ENCODE data around the gene ZBTB7C.

Gene ZBTB7C

DNA sequence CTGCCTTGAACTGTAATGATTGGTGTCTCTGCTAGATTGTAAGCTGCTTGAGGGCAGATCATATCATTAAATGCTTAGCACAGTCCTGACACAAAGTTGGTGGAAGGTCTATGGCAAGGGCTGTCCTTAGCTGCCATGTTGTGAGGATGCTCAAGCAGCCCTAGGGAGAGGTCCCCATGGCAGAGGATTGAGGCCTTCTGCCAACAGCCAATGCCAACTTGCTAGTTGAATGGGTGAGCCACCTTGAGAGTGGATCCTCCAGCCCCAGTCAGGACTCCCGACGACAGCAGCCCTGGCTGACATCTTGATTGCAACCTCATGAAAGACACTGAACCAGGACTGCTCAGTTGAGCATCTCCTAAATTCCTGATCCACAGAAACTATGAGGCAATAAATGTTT lies 363.4 kb downstream of the ZBTB7C start:
- DNase-seq: no peak

- no peak for DNase-seq
These were observed 364.2 kb downstream of the ZBTB7C start for GRCh38 chr18:48044944-48045343.

DNA sequence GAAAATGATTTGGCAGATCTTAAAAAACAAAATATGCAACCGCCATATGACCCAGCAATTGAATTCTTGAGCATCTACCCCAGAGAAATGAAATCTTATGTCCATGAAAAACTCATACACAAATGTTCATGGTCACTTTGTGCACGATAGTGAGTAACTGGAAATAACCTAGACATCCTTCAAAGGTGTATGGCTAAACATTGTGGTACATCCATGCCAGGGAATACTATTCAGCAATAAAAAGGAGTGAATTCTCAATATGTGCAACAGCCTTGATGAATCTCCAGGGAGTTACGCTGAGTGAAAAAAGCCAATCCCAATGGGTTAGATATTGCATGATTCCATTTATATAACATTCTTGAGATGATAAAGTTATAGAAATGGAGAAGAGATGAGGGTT lies 366.0 kb downstream of the ZBTB7C start:
- no peak for DNase-seq

DNA sequence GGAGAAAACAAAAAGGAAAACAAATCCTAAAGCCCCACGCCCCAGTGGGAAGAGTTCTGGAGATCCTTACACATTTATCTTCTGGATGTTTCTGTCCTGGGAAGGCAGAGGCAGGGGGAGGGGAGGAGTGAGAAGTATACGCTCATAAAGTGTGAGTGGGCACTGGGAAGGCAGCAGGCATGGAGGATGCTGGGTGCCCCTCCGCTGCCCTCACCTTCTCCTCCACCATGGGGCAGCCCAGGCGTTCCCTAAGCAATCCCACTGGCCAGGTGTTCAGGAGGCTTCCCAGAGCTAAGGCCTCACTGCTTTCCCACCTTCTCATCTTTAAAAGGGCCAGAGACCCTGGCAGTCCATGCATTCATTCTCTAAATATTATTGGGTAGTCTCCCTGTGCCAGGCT lies 366.8 kb downstream of the ZBTB7C start:
- DNase-seq: no peak

DNA sequence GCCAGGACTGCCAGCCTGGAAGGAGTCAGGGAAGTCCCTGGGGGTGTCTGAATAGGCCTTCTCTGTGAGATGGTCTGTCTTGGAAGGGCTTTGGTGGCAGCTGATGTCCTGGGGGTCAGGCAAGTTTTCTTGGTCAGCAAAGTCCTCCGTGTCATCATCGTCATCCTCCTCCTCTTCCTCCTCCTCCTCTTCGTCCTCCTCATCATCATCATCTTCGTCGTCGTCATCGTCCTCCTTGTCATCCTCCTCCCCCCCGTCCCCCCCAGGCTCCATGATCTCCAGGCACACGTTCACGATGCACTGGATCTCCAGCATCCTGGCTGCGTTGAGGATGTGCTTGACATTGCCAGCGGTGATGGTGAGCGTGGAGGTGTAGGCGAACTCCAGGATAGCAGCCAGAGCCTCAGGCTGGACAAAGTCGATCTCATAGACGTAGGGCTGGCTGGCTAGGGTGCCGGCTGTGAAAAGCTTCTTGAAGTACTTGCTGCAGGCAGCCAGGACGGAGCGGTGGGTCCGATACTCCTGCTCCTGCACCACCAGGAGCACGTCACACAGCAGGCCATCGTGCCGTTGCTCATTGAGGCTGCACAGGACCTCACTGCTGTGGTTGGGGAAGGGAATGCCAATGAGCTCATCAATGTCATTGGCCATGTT lies 368.6 kb downstream of the ZBTB7C start:
- no peak for DNase-seq

DNA sequence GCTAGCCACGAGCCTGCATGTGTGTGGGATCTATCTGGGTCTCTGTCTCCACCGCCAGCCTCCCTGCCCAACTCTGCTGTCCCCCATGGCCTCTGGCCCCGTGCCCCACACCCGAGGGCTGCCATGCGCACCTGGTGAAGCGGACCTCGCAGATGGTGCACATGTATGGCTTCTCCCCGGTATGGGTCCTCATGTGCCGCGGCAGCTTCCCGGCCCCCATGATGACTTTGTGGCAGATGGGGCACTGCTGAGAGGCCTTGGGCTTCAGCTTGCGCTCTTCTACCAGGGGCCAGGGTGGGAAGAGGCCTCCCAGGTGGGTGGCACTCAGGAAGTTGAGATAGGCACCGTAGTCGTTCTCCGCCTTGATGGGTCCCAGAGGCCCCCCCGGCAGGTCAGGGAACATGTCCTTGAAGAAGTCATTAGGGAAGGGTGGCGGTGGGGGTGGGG lies 369.4 kb downstream of the ZBTB7C start:
- DNase-seq: no peak

DNA sequence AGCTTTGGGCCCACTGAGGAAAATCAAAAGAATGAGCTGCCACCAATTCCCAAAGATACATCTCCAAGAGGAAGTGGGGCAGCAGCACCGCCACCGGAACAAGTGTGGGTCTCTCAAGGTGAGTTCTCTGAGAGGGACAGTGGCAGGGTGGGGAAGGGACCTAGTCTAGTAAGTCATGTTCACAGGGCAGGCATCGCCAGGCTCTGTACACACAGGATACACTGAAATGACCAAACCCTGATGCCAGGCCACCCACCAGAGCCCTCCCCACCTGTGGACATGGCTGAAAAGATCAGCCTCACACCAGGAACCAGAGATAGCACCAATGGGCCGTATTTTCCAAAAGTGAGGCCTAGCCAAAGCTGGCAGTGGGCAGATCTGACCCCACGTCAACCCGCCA lies 370.5 kb downstream of the ZBTB7C start:
- DNase-seq: no peak

GRCh38 chr18:48037481-48038271 lies 371.5 kb downstream of the ZBTB7C start:
- no peak for DNase-seq

DNA sequence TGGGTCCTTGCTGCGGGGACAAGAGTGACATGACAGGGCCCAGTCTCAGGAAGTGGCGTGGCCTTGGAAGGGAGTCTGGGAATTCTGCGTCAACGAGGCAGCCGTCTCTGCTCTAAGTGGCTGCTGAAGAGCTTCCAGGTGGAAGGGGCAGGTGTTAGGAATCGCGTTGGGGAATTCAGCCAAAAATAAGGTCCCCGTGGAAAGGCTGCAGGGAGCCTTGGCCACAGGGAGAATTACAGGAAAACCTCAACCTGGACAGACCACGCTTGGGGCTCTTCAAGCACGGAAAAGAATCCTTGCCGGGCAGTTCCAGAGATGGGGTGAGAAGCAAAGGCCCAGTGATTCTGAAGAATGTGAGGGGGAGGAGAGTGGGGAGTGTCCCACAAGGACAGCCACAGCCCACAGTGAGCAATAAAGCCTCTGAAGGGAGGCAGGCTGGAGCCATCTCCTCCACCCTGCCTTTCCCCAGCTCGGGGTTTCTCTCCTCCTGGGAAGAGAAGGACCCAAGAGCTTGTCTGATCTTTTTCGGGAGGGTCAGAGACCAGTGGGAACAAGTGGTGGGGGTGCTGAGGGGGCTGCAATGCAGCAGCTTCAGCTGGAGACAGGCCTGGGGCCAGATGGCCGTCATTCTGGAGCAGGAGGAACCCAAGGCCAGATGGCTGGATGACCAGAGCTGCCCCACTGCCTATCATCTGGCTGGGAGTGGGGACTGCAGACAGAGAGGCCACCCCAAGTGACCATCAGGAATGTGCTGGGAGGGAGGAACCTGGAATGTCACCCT lies 372.4 kb downstream of the ZBTB7C start:
- no peak for DNase-seq

DNA sequence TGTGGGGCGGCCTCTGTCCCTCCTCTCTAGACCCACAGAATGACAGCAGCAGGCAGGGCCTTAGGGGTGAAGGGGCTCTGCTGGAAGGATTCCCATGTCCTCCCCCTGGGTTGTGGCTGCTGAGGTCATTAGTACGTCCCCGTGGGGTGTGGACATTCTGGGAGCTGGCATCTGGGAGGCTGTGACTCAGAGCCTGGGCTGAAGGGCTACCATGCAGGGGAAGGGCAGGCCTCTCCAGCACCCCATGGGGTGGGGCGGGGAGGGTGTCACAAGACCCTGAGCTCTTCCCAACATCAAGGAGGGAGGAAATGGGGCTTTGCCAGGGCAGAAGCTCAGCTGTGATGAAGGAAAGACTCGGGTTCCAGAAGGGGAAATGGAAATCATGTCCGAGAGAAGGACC lies 373.0 kb downstream of the ZBTB7C start:
- DNase-seq: no peak

- DNase-seq: no peak
These were observed 373.7 kb downstream of the ZBTB7C start for GRCh38 chr18:48035556-48035860.

- DNase-seq: no peak
These were observed 374.3 kb downstream of the ZBTB7C start for GRCh38 chr18:48034651-48035555.

DNA sequence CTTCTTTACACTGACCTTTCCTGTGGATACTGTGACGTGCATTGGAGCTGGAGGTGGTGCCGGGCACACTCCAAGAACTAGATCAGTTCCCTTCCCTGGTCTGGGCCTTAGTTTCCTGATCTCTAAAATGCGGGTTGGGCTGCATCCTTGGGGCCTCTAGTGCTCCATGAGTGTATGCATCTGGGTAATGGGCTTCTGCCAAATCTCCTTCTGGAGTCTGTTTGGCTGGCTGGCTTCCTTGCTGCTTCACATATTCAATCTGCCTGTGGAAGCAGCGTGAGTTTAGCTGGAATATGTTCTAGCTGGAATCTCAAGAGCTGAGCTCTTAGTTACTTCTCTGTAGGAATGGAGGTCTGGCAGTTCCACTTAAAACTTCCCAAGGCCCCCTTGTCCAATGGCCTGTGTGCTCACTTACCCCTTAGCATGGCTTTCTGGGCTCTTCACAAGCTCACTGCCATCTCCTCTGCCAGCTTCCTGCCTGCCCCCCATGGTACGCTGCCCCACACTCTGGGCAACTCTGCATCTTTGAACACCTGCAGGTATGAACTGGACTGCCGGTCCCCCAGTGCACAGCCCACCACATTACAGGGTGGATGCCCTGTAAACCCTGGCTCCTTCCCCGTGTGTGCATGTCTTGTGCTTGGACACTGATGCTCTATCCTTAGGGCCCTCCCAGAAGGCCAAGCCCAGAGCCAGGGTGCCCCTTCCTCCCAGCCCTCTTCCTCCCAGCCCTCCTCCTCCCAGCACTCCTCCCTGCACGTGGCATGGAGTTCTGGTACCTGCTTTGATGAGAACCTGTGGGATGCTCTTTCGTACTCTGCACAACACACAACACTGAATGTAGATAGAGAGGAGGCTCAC lies 375.2 kb downstream of the ZBTB7C start:
- DNase-seq: no peak

DNA sequence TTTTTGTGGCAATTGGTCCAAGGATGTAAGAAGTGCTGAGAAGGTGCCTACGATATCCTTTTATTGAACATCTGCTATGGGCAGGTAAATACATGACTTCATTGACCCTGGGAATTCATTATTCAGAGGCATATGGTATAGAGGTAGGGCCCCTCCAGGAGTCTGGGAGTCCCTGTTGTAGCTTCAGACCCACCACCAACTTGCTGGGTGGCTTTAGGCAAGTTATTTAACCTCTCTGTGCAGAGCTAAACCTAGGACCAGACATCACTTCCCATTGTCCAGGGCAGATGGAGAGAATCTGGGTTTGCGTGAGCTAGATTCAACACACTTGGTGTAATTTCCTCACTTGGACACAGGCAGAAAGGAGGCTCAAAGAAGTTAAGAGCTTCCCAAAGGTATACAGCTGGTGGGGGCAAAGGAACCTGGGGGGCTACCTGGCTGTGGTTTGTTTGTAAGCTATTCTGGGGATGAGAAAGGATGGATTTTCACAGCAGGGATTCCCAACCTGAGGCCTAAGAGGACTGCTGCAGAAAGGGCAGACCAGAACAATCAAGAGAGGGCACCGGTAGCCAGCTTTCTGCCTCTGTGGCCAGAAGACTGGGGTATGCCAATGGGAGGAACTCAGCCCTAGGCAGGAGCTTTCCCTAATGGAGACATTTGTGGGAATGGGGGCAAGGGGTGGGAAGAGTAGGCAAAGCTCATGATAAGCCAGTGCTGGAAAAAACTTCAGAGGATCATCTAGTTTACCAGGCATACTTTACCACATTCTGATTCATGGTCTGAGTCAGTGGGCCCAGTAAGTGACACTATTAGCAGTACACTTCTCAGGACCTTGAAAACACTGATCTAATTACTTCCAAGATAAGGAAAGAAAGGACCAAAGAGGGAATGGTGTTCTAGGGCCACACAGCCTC lies 376.1 kb downstream of the ZBTB7C start:
- DNase-seq: no peak

DNA sequence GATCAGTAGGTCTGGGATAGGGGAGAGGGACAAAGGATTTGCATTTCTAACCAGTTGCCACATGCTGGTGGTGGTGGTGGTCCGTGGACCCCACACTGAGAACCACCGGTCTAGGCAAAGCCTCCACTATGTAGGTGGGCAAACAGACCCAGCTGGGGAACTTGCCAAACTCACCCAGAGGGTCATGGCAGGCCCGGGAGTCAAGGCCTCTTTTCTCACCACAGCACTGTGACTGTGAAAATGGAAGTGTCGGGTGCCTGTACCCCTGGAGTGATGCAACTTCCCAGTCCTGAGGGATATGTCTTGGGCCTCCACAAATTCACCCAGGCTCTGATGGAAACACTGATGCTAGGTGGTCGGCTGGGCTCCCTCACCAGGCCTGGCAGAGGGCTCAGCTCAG lies 377.5 kb downstream of the ZBTB7C start:
- no peak for DNase-seq

GRCh38 chr18:48030616-48031480 lies 378.3 kb downstream of the ZBTB7C start:
- DNase-seq: no peak

DNA sequence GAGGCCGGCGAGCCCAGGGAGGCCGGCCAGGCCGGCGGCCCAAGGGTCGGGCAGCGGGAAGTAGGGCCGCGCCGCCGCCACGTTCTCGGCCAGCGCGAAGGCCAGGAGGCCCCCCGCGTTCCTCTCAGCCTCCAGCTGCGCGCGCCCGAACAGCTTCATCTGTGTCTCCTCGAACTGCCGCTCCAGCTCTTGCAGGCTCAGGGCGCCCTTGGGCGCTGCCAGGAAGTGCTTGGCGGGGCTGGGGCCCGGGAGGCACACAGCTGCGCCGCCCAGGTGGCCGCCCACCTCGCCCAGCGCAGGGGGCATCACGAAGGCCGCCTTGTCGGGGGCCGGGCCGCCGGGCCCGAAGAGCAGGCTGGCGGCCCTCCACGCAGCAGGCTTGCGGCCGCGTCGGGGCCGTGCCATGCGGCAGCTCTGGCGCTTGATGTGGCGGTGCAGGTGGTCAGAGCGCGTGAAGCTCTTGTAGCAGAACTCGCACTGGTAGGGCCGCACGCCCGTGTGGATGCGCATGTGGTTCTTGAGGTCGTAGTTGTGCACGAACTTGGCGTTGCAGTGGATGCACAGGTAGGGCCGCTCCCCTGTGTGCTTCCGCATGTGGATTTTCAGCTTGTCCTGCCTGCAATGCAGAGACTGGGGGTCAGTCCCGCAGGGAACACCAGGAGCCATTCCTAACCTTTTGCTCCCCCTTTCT lies 379.7 kb downstream of the ZBTB7C start:
- no peak for DNase-seq

DNA sequence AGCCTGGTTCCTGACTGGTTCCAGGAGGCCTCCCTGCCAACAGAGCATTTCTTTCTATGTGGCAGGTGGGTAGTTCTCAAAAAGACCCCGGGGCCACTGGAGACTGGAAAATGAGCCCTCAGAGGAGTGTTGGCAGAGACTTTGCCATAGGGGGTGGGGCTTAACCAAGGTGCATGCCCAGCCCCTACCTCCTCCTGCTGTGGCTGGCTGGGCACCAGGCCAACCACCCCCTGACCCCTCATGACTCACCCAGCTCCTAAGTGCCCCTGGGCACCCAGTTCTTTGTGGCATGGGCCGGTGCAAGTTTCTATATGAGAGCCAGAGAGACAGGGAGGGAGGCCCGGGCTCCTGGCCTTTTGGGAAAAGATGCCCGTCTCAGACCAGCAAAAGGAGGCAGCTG lies 380.5 kb downstream of the ZBTB7C start:
- DNase-seq: no peak

- DNase-seq: no peak
These were observed 381.1 kb downstream of the ZBTB7C start for GRCh38 chr18:48028081-48028480.
